ENCODE results near the gene RAD51B. TPM values are rescaled to one million over a fixed set of nuclear protein-coding genes. Genes with fewer than 3 reads are reported as not detected.

RAD51B gene
- total RNA-seq, 1 experiment from 2014 or later = 16.7 TPM

DNA sequence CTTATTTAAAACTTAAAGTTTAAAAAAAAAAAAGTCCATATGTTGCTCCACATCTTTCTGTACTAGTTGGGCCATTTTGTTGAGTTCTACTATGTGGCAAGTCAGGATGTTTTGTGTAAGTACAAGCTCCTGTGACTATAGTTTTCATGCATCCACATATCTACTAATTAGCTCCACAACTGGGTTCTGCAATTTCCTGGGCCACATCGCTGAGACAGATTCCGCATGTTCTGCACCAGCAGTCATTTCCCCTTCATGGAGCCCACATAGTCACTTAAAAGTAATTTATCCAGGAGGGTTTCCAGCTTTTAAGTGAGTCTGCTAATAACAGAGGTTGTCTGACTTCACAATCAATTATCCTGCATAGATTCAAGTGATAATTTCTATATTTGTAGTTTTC, 511.8 kb downstream of the RAD51B start:
- peaks cover 22 to 31% of the 10 kb centered on the region in 2 experiments for H3K4me1 Mint-ChIP-seq
- Histone ChIP-seq H2BK5ac (ENCODE audit: insufficient read length, low read length) (no peak overlapping the region), H2BK120ac (ENCODE audit: low read depth, low read length, poor library complexity, severe bottlenecking) (no peak overlapping the region), H2BK15ac (ENCODE audit: low read depth, low read length) (no peak overlapping the region), H2AFZ (ENCODE audit: low read length) (no peak overlapping the region), H3K4me2 (ENCODE audit: insufficient read depth, insufficient read length, low read length) (no peak overlapping the region), H4K91ac (ENCODE audit: insufficient read length, low read depth, low read length) (no peak overlapping the region), H2AK5ac (ENCODE audit: insufficient read length, low read length) (no peak overlapping the region), H3K9ac (ENCODE audit: extremely low read depth, insufficient read length, low read length) (no peak overlapping the region), H3K18ac (ENCODE audit: insufficient read length, low read depth, low read length) (no peak overlapping the region), H3K4ac (ENCODE audit: low read depth, low read length) (no peak overlapping the region), H4K20me1 (ENCODE audit: control insufficient read depth, insufficient read depth, insufficient read length) (no peaks in the 10 kb centered on the region), H3K9me3 (ENCODE audit: control insufficient read depth, low read depth, low read length) (no peaks in the 10 kb centered on the region), H3K14ac (ENCODE audit: insufficient read depth, low read length) (no peak overlapping the region), H3T11ph (ENCODE audit: low read length) (no peak overlapping the region), H2BK12ac (ENCODE audit: insufficient read length, low read depth, low read length) (no peak overlapping the region), H3K79me2 (ENCODE audit: insufficient read depth, low read length) (no peaks in the 10 kb centered on the region), H3K27me3 (ENCODE audit: insufficient read depth, low read length) (no peaks in the 10 kb centered on the region), H3K79me1 (ENCODE audit: insufficient read depth, low read depth, low read length, poor library complexity, severe bottlenecking) (no peaks in the 10 kb centered on the region), H3K23ac (ENCODE audit: insufficient read length, low read depth, low read length) (no peak overlapping the region), H4K8ac (replicated peaks; ENCODE audit: insufficient read length, low read depth, low read length) (no peak overlapping the region), H3K56ac (ENCODE audit: insufficient read length, low read depth, low read length) (no peak overlapping the region), H2BK20ac (ENCODE audit: low read depth, low read length, poor library complexity, severe bottlenecking) (no peak overlapping the region), H3K4me1 (ENCODE audit: insufficient read depth, low read length) (no peaks in the 10 kb centered on the region), H3K23me2 (ENCODE audit: insufficient read length, low read depth, low read length, poor library complexity, severe bottlenecking) (no peaks in the 10 kb centered on the region), H3K27ac (ENCODE audit: insufficient read length, low read depth, low read length) (no peak overlapping the region), H4K5ac (ENCODE audit: insufficient read length, low read depth, low read length) (no peak overlapping the region)
- H3K9me3 Mint-ChIP-seq = no peaks in the 10 kb centered on the region
- no CpG with 5 or more reads among the region's 2 CpGs for WGBS (ENCODE audit: extremely low coverage, insufficient read length, low lambda C conversion rate)
- peak overlapping the region in 1 of 3 experiments; percentile 82; a peak in 2 of 7 replicates for H3K27ac Mint-ChIP-seq
- no peaks in the 10 kb centered on the region for H3K36me3 Mint-ChIP-seq (ENCODE audit: insufficient read depth in 1 of 3, low read depth in 3 of 3)
- DNase-seq = no peak
- H3K27me3 Mint-ChIP-seq (ENCODE audit: low read depth) = no peaks in the 10 kb centered on the region
- no peak overlapping the region for H3K4me3 Mint-ChIP-seq
- TF ChIP-seq, protein P1, sequence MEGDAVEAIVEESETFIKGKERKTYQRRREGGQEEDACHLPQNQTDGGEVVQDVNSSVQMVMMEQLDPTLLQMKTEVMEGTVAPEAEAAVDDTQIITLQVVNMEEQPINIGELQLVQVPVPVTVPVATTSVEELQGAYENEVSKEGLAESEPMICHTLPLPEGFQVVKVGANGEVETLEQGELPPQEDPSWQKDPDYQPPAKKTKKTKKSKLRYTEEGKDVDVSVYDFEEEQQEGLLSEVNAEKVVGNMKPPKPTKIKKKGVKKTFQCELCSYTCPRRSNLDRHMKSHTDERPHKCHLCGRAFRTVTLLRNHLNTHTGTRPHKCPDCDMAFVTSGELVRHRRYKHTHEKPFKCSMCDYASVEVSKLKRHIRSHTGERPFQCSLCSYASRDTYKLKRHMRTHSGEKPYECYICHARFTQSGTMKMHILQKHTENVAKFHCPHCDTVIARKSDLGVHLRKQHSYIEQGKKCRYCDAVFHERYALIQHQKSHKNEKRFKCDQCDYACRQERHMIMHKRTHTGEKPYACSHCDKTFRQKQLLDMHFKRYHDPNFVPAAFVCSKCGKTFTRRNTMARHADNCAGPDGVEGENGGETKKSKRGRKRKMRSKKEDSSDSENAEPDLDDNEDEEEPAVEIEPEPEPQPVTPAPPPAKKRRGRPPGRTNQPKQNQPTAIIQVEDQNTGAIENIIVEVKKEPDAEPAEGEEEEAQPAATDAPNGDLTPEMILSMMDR (conservative IDR thresholded peaks at IDR 0.05) = no peak
